CD14-positive monocyte (primary cell): Measurements from ENCODE around the gene SLC36A3. TPM values are rescaled to one million over a fixed set of nuclear protein-coding genes. Genes with fewer than 3 reads are reported as not detected.
A peak's percentile ranks its signal among the peaks of the same experiment; 100 is the strongest.

Experiments used
- DNase-seq, 3 donors: peaks; one replicate each; pipeline ENCODE4 v3.0.0-alpha.2; 2011 to 2022
- H2AFZ ChIP-seq: 2 replicates; pipeline ENCODE4 v1.6.0; 2012; ENCODE audit warnings: mild to moderate bottlenecking, low read depth, low read length, inconsistent platforms; ENCODE audit not compliant: insufficient read depth, poor library complexity, severe bottlenecking
- H3K27ac ChIP-seq, 2 donors: 1 replicate in 1 of 2; 2 replicates in 1 of 2; pipeline ENCODE4 v1.5.1; 2012 to 2013; ENCODE audit warnings: low read length in 2 of 2, control low read depth in 1 of 2, inconsistent platforms in 1 of 2, low read depth in 1 of 2, mild to moderate bottlenecking in 1 of 2
- H3K27me3 ChIP-seq, 2 donors: one replicate each; pipeline versions ENCODE4 v1.6.0 to v1.6.1; 2011 to 2013; ENCODE audit warnings: low read length in 2 of 2; ENCODE audit not compliant: control insufficient read depth in 2 of 2, insufficient read depth in 2 of 2
- H3K36me3 ChIP-seq, 2 donors: replicated peaks in 1 of 2; 1 replicate in 1 of 2; 2 replicates in 1 of 2; pipeline versions ENCODE4 v1.5.1 to v1.6.1; 2012 to 2013; ENCODE audit warnings: low read length in 2 of 2, control low read depth in 1 of 2, inconsistent platforms in 1 of 2, mild to moderate bottlenecking in 1 of 2; ENCODE audit not compliant: insufficient read depth in 2 of 2, control insufficient read depth in 1 of 2
- H3K4me1 ChIP-seq, 2 donors: 1 replicate in 1 of 2; 2 replicates in 1 of 2; pipeline versions ENCODE4 v1.5.1 to v1.6.1; 2012 to 2013; ENCODE audit warnings: low read length in 2 of 2, control low read depth in 1 of 2, inconsistent platforms in 1 of 2, mild to moderate bottlenecking in 1 of 2, moderate library complexity in 1 of 2; ENCODE audit not compliant: insufficient read depth in 2 of 2, control insufficient read depth in 1 of 2
- H3K4me2 ChIP-seq: replicated peaks from 2 replicates; pipeline ENCODE3; 2012; ENCODE audit warnings: low read length, moderate library complexity, mild to moderate bottlenecking; ENCODE audit not compliant: poor library complexity, severe bottlenecking; ENCODE audit errors: extremely low read depth
- H3K4me3 ChIP-seq, 3 experiments: fragments of 200-600 bp in 1 of 3; sonication (generic) in 1 of 3; replicated peaks in 1 of 3; 1 replicate in 2 of 3; 2 replicates in 1 of 3; pipeline ENCODE4 v1.5.1; 2011 to 2013; ENCODE audit warnings: low read length in 3 of 3, mild to moderate bottlenecking in 3 of 3, control low read depth in 2 of 3, low read depth in 2 of 3, inconsistent platforms in 1 of 3, moderate library complexity in 1 of 3
- H3K79me2 ChIP-seq: 2 replicates; pipeline ENCODE4 v1.6.0; 2012; ENCODE audit warnings: mild to moderate bottlenecking, control low read depth, inconsistent platforms, low read length, moderate library complexity; ENCODE audit not compliant: insufficient read depth
- H3K9ac ChIP-seq: 2 replicates; pipeline ENCODE4 v1.6.0; 2017; ENCODE audit warnings: low read length, mild to moderate bottlenecking; ENCODE audit not compliant: insufficient read depth, poor library complexity, severe bottlenecking
- H3K9me3 ChIP-seq, 2 donors: replicated peaks in 1 of 2; 1 replicate in 1 of 2; 2 replicates in 1 of 2; pipeline versions ENCODE4 v1.5.1 to v1.6.1; 2012 to 2013; ENCODE audit warnings: low read length in 2 of 2, control low read depth in 1 of 2; ENCODE audit not compliant: control insufficient read depth in 1 of 2, insufficient read depth in 1 of 2
- H4K20me1 ChIP-seq: 2 replicates; pipeline ENCODE4 v1.6.0; 2012; ENCODE audit warnings: mild to moderate bottlenecking, low read length, control low read depth, moderate library complexity; ENCODE audit not compliant: insufficient read depth
- H3K27ac Mint-ChIP-seq, 7 donors: one replicate each; pipeline ENCODE4 v1.8.0; 2020; ENCODE audit warnings: mild to moderate bottlenecking in 7 of 7, mixed read lengths in 7 of 7, moderate library complexity in 6 of 7, inconsistent platforms in 2 of 7
- H3K27me3 Mint-ChIP-seq, 3 donors: one replicate each; pipeline ENCODE4 v1.8.0; 2021 to 2022; ENCODE audit warnings: low read depth in 3 of 3, mild to moderate bottlenecking in 3 of 3, mixed read lengths in 3 of 3, moderate library complexity in 3 of 3, inconsistent platforms in 1 of 3
- H3K36me3 Mint-ChIP-seq, 2 donors: one replicate each; pipeline ENCODE4 v1.8.0; 2020; ENCODE audit warnings: mixed read lengths in 2 of 2, inconsistent platforms in 1 of 2, mild to moderate bottlenecking in 1 of 2
- H3K4me1 Mint-ChIP-seq: one replicate; pipeline ENCODE4 v1.8.0; 2020; ENCODE audit warnings: mild to moderate bottlenecking, mixed read lengths
- H3K4me3 Mint-ChIP-seq, 2 donors: one replicate each; pipeline ENCODE4 v1.8.0; 2020; ENCODE audit warnings: mild to moderate bottlenecking in 2 of 2, mixed read lengths in 2 of 2, moderate library complexity in 1 of 2
- H3K9me3 Mint-ChIP-seq, 7 donors: one replicate each; pipeline ENCODE4 v1.8.0; 2020 to 2022; ENCODE audit warnings: mixed read lengths in 7 of 7, mild to moderate bottlenecking in 6 of 7, moderate library complexity in 6 of 7, inconsistent platforms in 2 of 7
- CTCF ChIP-seq: fragments of 200-600 bp; IDR thresholded peaks from one replicate; pipeline ENCODE4 v1.8.0; 2022; ENCODE audit warnings: antibody characterized with exemption, mild to moderate bottlenecking
- WGBS: methylation state at CpG from one replicate; pipeline ENCODE4 v1.1.5; 2013; ENCODE audit warnings: missing lambda C conversion rate; ENCODE audit not compliant: insufficient coverage; 5-methylcytosine and 5-hydroxymethylcytosine counted together
- intact Hi-C, 2 donors: fragments of 100-400 bp; cut with micrococcal nuclease; formaldehyde crosslinking; loops; one replicate each; pipeline versions ENCODE4 v1.15.0 to v1.15.1; 2023
- polyA plus RNA-seq, 3 donors: library from polyadenylated mRNA; depleted of rRNA in 1 of 3; unstranded in 2 of 3; stranded (reverse) in 1 of 3; fragments of 300-500 nt in 2 of 3; fragments of >200 nt in 1 of 3; fragmentation: Illumina TruSeq in 2 of 3; gene quantifications; 1 replicate in 2 of 3; 2 replicates in 1 of 3; pipeline ENCODE4 v1.2.3, GENCODE V29; 2012 to 2021

SLC36A3 gene
- polyA plus RNA-seq, 3 donors = not detected

DNA sequence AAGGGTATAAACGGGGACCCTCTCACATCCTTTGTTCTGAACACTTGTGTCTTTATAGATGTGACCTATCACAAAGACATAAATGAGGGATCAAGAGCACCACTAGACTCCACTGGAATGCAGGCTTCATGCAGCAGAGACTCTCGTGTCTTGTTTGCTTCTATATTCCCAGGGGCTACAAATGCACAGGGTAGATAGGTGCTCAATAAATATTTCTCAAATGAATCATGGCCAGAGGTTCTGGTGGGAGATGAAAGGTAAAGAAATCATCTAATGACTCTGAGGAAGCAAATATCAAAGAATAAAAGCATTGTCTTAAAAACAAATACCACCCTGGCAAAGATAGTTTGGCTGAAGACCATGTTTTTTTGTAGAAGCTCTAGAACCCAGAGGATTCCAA lies 6.6 kb downstream of the SLC36A3 start:
- peaks cover 0 to under 1% of the 10 kb centered on the region in 2 donors for H3K9me3 ChIP-seq
- no peak overlapping the region for H3K4me3 ChIP-seq
- H3K27ac Mint-ChIP-seq = peak overlapping the region in 2 of 7 donors; percentile 6 to 37
- H3K36me3 ChIP-seq = no peaks in the 10 kb centered on the region
- H3K36me3 Mint-ChIP-seq = no peaks in the 10 kb centered on the region
- H3K27ac ChIP-seq = no peak overlapping the region
- peaks cover 0 to under 1% (median 0%) of the 10 kb centered on the region in 7 donors for H3K9me3 Mint-ChIP-seq
- WGBS = no CpG with 5 or more reads among the region's 2 CpGs
- H4K20me1 ChIP-seq = no peaks in the 10 kb centered on the region
- no peak overlapping the region for H3K4me2 ChIP-seq
- no peak overlapping the region for H3K4me3 Mint-ChIP-seq
- peaks cover 17 to 21% of the 10 kb centered on the region in 2 donors for H3K4me1 ChIP-seq
- no peaks in the 10 kb centered on the region for H3K79me2 ChIP-seq
- peaks cover 7 to 13% (median 7%) of the 10 kb centered on the region in 3 donors for H3K27me3 Mint-ChIP-seq
- no peaks in the 10 kb centered on the region for H3K27me3 ChIP-seq
- no peak for DNase-seq
- H3K4me1 Mint-ChIP-seq = peaks cover 24% of the 10 kb centered on the region
- no peak overlapping the region for H2AFZ ChIP-seq
- TF ChIP-seq CTCF = no peak
- no peak overlapping the region for H3K9ac ChIP-seq
- intact Hi-C loops = no loop called here

DNA sequence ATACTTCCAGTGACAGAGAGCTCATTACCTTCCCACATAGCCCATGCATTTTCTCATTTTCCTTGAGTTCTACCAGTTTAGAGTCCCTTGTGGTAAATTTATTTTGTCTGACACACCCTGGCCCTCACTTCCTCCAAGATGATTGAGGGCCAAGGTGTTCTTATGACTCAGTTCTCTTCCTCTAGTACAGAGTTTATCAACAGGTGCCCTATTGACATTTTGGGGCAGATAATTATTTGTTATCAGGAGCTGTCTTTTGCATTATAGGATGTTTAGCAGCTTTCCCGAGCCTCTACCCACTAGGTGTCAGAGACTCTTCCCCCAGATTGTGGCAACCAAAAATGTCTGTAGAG lies 7.1 kb downstream of the SLC36A3 start:
- no peak for TF ChIP-seq CTCF
- Mint-ChIP-seq H3K4me3 (no peak overlapping the region), H3K36me3 (no peaks in the 10 kb centered on the region), H3K27ac (no peak overlapping the region), H3K4me1 (peaks cover 24% of the 10 kb centered on the region), H3K27me3 (peaks cover 5 to 10% (median 6%) of the 10 kb centered on the region in 3 donors), H3K9me3 (peaks cover under 1 to 6% (median 4%) of the 10 kb centered on the region in 7 donors)
- no peak overlapping the region for H3K4me2 ChIP-seq
- H3K27ac ChIP-seq = no peak overlapping the region
- H3K4me1 ChIP-seq = peaks cover 17 to 21% of the 10 kb centered on the region in 2 donors
- intact Hi-C loops = no loop called here
- no peak overlapping the region for H3K9ac ChIP-seq
- no CpG with 5 or more reads among the region's 1 CpG for WGBS
- H3K4me3 ChIP-seq = no peak overlapping the region
- H3K9me3 ChIP-seq = peaks cover 3 to 4% of the 10 kb centered on the region in 2 donors
- no peaks in the 10 kb centered on the region for H3K36me3 ChIP-seq
- no peak for DNase-seq
- H3K79me2 ChIP-seq = no peaks in the 10 kb centered on the region
- no peak overlapping the region for H2AFZ ChIP-seq
- H4K20me1 ChIP-seq = no peaks in the 10 kb centered on the region
- H3K27me3 ChIP-seq = no peaks in the 10 kb centered on the region
